PC-9 (cell line): ENCODE results near the gene GTF2IRD1.

Experiments
- EZH2 ChIP-seq: fragments of 200-600 bp; sonication (generic); IDR thresholded peaks from 2 replicates; pipeline ENCODE4 v1.8.0; 2017; ENCODE audit warnings: antibody characterized with exemption, low read depth
- TF ChIP-seq, protein P1 (sequence below): fragments of 200-600 bp; sonication (generic); conservative IDR thresholded peaks from 2 replicates; pipeline ENCODE4 v1.6.1; 2017; ENCODE audit warnings: mixed run types, antibody characterized with exemption, mild to moderate bottlenecking, moderate library complexity

DNA sequence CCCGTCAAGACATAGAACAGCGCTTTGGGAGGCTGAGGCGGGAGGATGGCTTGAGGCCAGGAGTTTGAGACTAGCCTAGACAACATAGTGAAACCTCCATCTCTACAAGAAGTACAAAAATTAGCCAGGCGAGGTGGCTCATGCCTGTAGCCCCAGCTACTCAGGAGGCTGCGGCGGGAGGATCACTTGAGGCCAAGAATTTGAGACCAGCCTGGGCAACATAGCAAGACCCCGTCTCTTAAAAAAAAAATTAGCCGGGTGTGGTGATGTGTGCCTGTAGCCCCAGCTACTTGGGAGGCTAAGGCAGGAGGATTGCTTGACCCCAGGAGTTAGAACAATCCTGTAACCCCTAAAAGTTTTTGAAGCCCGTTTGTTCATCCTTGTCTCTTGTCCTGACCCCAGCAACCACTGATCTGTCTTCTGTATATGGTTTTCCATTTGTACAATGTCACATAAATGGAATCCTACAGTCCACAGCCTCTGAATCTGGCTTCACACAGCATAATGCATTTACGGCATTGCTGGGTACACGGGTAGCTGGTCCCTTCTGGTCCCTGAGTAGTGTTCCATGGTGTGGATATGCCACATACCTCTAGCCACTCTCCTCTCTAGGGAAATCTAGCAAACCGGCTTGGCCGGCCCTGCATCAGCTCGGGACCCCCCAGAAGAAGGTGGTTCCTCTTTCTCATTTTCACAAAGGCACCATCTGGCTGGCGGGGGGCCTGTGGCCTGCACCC, 8.4 kb downstream of the GTF2IRD1 start:
- TF ChIP-seq, protein P1, sequence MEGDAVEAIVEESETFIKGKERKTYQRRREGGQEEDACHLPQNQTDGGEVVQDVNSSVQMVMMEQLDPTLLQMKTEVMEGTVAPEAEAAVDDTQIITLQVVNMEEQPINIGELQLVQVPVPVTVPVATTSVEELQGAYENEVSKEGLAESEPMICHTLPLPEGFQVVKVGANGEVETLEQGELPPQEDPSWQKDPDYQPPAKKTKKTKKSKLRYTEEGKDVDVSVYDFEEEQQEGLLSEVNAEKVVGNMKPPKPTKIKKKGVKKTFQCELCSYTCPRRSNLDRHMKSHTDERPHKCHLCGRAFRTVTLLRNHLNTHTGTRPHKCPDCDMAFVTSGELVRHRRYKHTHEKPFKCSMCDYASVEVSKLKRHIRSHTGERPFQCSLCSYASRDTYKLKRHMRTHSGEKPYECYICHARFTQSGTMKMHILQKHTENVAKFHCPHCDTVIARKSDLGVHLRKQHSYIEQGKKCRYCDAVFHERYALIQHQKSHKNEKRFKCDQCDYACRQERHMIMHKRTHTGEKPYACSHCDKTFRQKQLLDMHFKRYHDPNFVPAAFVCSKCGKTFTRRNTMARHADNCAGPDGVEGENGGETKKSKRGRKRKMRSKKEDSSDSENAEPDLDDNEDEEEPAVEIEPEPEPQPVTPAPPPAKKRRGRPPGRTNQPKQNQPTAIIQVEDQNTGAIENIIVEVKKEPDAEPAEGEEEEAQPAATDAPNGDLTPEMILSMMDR = no peak
- no peak for TF ChIP-seq EZH2
